ENCODE measurements around the gene TIE1. TPM values are rescaled to one million over a fixed set of nuclear protein-coding genes. Genes with fewer than 3 reads are reported as not detected.
A peak's percentile ranks its signal among the peaks of the same experiment; 100 is the strongest.

The TIE1 gene
- total RNA-seq, 2 experiments from 2014 or later: not detected

GRCh38 chr1:43334453-43335205 lies 33.8 kb downstream of the TIE1 start:
- H3K36me3 Mint-ChIP-seq (ENCODE audit: low read depth): no peaks in the 10 kb centered on the region
- ChIA-PET CTCF (interaction anchor here (0.7 kb wide), 1 partner anchor 50 kb away, joined by 3 read pairs; no protein-coding TSS in a partner anchor), POLR2A (no interaction called here)
- no peak overlapping the region for H3K27ac Mint-ChIP-seq
- ATAC-seq (no peak), DNase-seq (no peak)
- peaks cover 13% of the 10 kb centered on the region for H3K4me1 Mint-ChIP-seq
- no peaks in the 10 kb centered on the region for H3K9me3 Mint-ChIP-seq (ENCODE audit: low read depth)
- no peak overlapping the region for H3K4me3 Mint-ChIP-seq
- H3K27me3 Mint-ChIP-seq: no peaks in the 10 kb centered on the region
- intact Hi-C loops (cut with DNase I, micrococcal nuclease): no loop called here

- H3K4me1 Mint-ChIP-seq: no peaks in the 10 kb centered on the region
- H3K27ac Mint-ChIP-seq: no peak within 1 kb of the TSS
- ChIA-PET POLR2A (no interaction called here), CTCF (interaction anchor here (1.0 kb wide), 1 partner anchor 20 kb away, joined by 3 read pairs; no protein-coding TSS in a partner anchor)
- ATAC-seq (no peak), DNase-seq (no peak)
- intact Hi-C loops (cut with DNase I, micrococcal nuclease): no loop called here
- no peak within 1 kb of the TSS for H3K4me3 Mint-ChIP-seq
- H3K9me3 Mint-ChIP-seq (ENCODE audit: low read depth): no peaks in the 10 kb centered on the region
- no peaks in the 10 kb centered on the region for H3K36me3 Mint-ChIP-seq (ENCODE audit: low read depth)
- no peaks in the 10 kb centered on the region for H3K27me3 Mint-ChIP-seq
These were observed 36.8 kb downstream of the TIE1 start, which contains the start of gene MPL for GRCh38 chr1:43337588-43337987. MPL (plus strand) TSS chr1:43337818; CDS start chr1:43337849, 31 bp downstream.

- no peak for ATAC-seq
- POLR2A ChIA-PET: no interaction called here
- no peak overlapping the region for H3K4me3 Mint-ChIP-seq
- intact Hi-C loops (cut with DNase I, micrococcal nuclease): no loop called here
- H3K36me3 Mint-ChIP-seq (ENCODE audit: low read depth): no peaks in the 10 kb centered on the region
- no peak overlapping the region for H3K27ac Mint-ChIP-seq
- no peaks in the 10 kb centered on the region for H3K9me3 Mint-ChIP-seq (ENCODE audit: low read depth)
- no peaks in the 10 kb centered on the region for H3K27me3 Mint-ChIP-seq
- no peak for DNase-seq
- CTCF ChIA-PET: interaction anchor here (1.0 kb wide), 1 partner anchor 19 kb away, joined by 3 read pairs; no protein-coding TSS in a partner anchor
- no peaks in the 10 kb centered on the region for H3K4me1 Mint-ChIP-seq
These were observed 37.2 kb downstream of the TIE1 start for GRCh38 chr1:43338001-43338400.

GRCh38 chr1:43339584-43340232 lies 38.9 kb downstream of the TIE1 start:
- Mint-ChIP-seq H3K27ac (no peak overlapping the region), H3K4me1 (no peaks in the 10 kb centered on the region), H3K36me3 (ENCODE audit: low read depth) (no peaks in the 10 kb centered on the region), H3K9me3 (ENCODE audit: low read depth) (no peaks in the 10 kb centered on the region), H3K27me3 (no peaks in the 10 kb centered on the region), H3K4me3 (no peak overlapping the region)
- DNase-seq (no peak), ATAC-seq (no peak)
- ChIA-PET CTCF (interaction anchor here (0.9 to 1.0 kb wide), 2 partner anchors 29 to 55 kb away, joined by 3 read pairs; no protein-coding TSS in a partner anchor), POLR2A (no interaction called here)
- intact Hi-C loops (cut with DNase I, micrococcal nuclease): no loop called here

- intact Hi-C loops (cut with DNase I, micrococcal nuclease): no loop called here
- Mint-ChIP-seq H3K36me3 (ENCODE audit: low read depth) (no peaks in the 10 kb centered on the region), H3K27me3 (no peaks in the 10 kb centered on the region), H3K27ac (no peak overlapping the region), H3K4me3 (no peak overlapping the region), H3K9me3 (ENCODE audit: low read depth) (no peaks in the 10 kb centered on the region), H3K4me1 (peaks cover 3% of the 10 kb centered on the region)
- ChIA-PET POLR2A (no interaction called here), CTCF (interaction anchor here (0.8 to 1.0 kb wide), 3 partner anchors 28 to 574 kb away, joined by 3 read pairs; no protein-coding TSS in a partner anchor)
- no peak for ATAC-seq
- no peak for DNase-seq
These were observed 39.8 kb downstream of the TIE1 start for GRCh38 chr1:43340559-43340958.

- ChIA-PET POLR2A (no interaction called here), CTCF (interaction anchor here (0.6 to 1.6 kb wide), 2 partner anchors 13 to 145 kb away, joined by 4 read pairs; no protein-coding TSS in a partner anchor)
- Mint-ChIP-seq H3K27me3 (no peaks in the 10 kb centered on the region), H3K4me1 (peaks cover 12% of the 10 kb centered on the region), H3K36me3 (ENCODE audit: low read depth) (no peaks in the 10 kb centered on the region), H3K9me3 (ENCODE audit: low read depth) (no peaks in the 10 kb centered on the region), H3K27ac (no peak overlapping the region), H3K4me3 (no peak overlapping the region)
- intact Hi-C loops (cut with DNase I, micrococcal nuclease): no loop called here
- no peak for ATAC-seq
- no peak for DNase-seq
These were observed 43.6 kb downstream of the TIE1 start for GRCh38 chr1:43344267-43344850.

GRCh38 chr1:43345120-43345519 lies 44.3 kb downstream of the TIE1 start:
- H3K4me3 Mint-ChIP-seq: no peak overlapping the region
- no peak for ATAC-seq

GRCh38 chr1:43346636-43347035 lies 45.9 kb downstream of the TIE1 start:
- ATAC-seq (no peak), DNase-seq (no peak)
- ChIA-PET POLR2A (no interaction called here), CTCF (interaction anchor here (1.0 kb wide), 2 partner anchors 23 to 26 kb away, joined by 3 to 5 read pairs; no protein-coding TSS in a partner anchor)
- intact Hi-C loops (cut with DNase I, micrococcal nuclease): no loop called here
- Mint-ChIP-seq H3K4me3 (no peak overlapping the region), H3K27ac (no peak overlapping the region), H3K9me3 (ENCODE audit: low read depth) (no peaks in the 10 kb centered on the region), H3K4me1 (peaks cover 19% of the 10 kb centered on the region), H3K27me3 (no peaks in the 10 kb centered on the region), H3K36me3 (ENCODE audit: low read depth) (no peaks in the 10 kb centered on the region)

More at GRCh38 chr1:43345120-43345519, 44.3 kb downstream of the TIE1 start:
- intact Hi-C loops (cut with DNase I, micrococcal nuclease): no loop called here
- H3K9me3 Mint-ChIP-seq (ENCODE audit: low read depth): no peaks in the 10 kb centered on the region
- no peaks in the 10 kb centered on the region for H3K27me3 Mint-ChIP-seq
- H3K4me1 Mint-ChIP-seq: peaks cover 19% of the 10 kb centered on the region
- CTCF ChIA-PET: no interaction called here
- DNase-seq: no peak
- no peaks in the 10 kb centered on the region for H3K36me3 Mint-ChIP-seq (ENCODE audit: low read depth)
- H3K27ac Mint-ChIP-seq: no peak overlapping the region
- POLR2A ChIA-PET: no interaction called here

GRCh38 chr1:43348343-43348808 lies 47.6 kb downstream of the TIE1 start:
- H3K4me3 Mint-ChIP-seq: peak overlapping the region; percentile 71
- no peak for ATAC-seq
- no peaks in the 10 kb centered on the region for H3K36me3 Mint-ChIP-seq (ENCODE audit: low read depth)
- CTCF ChIA-PET: interaction anchor here (0.6 kb wide), 1 partner anchor 404 kb away, joined by 3 read pairs; no protein-coding TSS in a partner anchor
- DNase-seq: no peak
- H3K27me3 Mint-ChIP-seq: no peaks in the 10 kb centered on the region
- H3K27ac Mint-ChIP-seq: peak overlapping the region; percentile 22
- H3K9me3 Mint-ChIP-seq (ENCODE audit: low read depth): no peaks in the 10 kb centered on the region
- intact Hi-C loops (cut with DNase I, micrococcal nuclease): loop anchor here in 1 of 2 experiments (2.0 kb wide), 1 partner anchor 42 kb away; no protein-coding TSS in a partner anchor
- H3K4me1 Mint-ChIP-seq: peaks cover 19% of the 10 kb centered on the region
- POLR2A ChIA-PET: no interaction called here

- H3K27ac Mint-ChIP-seq: peak overlapping the region; percentile 72
- peak; percentile 89 for ATAC-seq
- no peaks in the 10 kb centered on the region for H3K36me3 Mint-ChIP-seq (ENCODE audit: low read depth)
- no peaks in the 10 kb centered on the region for H3K9me3 Mint-ChIP-seq (ENCODE audit: low read depth)
- POLR2A ChIA-PET: no interaction called here
- intact Hi-C loops (cut with DNase I, micrococcal nuclease): loop anchor here (1.0 to 2.0 kb wide), 6 partner anchors 9 to 177 kb away; partner anchors contain the start of genes CDC20 (in 2 of the 2), CFAP57 (in 1 of the 2), EBNA1BP2 (in 1 of the 2) and ELOVL1 (in 1 of the 2)
- H3K4me1 Mint-ChIP-seq: peaks cover 19% of the 10 kb centered on the region
- CTCF ChIA-PET: interaction anchor here (0.6 kb wide), 1 partner anchor 405 kb away, joined by 3 read pairs; no protein-coding TSS in a partner anchor
- H3K27me3 Mint-ChIP-seq: no peaks in the 10 kb centered on the region
- DNase-seq: peak; percentile 89
- H3K4me3 Mint-ChIP-seq: peak overlapping the region; percentile 71
These were observed 48.2 kb downstream of the TIE1 start for GRCh38 chr1:43348809-43349593.

Data from activated CD4-positive, alpha-beta T cell treated with anti-CD3 and anti-CD28 coated beads for 36 hours (primary cell).